Keratinocyte (primary cell): Measurements from ENCODE around the gene GSPT1.
"Not testable (repeated sequence)": the region's sequence is repeated elsewhere in the genome, so short reads cannot be mapped to it uniquely, and the experiment has no call there.

Source experiments
- EZH2 ChIP-seq: IDR thresholded peaks from one replicate; pipeline ENCODE4 v1.6.1; 2012; ENCODE audit warnings: inconsistent platforms, mild to moderate bottlenecking, low read length, moderate library complexity
- TF ChIP-seq, protein P1 (sequence below), 3 experiments: IDR thresholded peaks in 1 of 3; conservative IDR thresholded peaks in 1 of 3; optimal IDR thresholded peaks in 1 of 3; 2 replicates in 2 of 3; 3 replicates in 1 of 3; pipeline versions ENCODE3 to v1.5.1; 2011; ENCODE audit warnings: low read length in 3 of 3, mild to moderate bottlenecking in 3 of 3, moderate library complexity in 2 of 3, control low read depth in 1 of 3, inconsistent platforms in 1 of 3; ENCODE audit not compliant: insufficient read depth in 2 of 3; ENCODE audit errors: extremely low read depth in 1 of 3

DNA sequence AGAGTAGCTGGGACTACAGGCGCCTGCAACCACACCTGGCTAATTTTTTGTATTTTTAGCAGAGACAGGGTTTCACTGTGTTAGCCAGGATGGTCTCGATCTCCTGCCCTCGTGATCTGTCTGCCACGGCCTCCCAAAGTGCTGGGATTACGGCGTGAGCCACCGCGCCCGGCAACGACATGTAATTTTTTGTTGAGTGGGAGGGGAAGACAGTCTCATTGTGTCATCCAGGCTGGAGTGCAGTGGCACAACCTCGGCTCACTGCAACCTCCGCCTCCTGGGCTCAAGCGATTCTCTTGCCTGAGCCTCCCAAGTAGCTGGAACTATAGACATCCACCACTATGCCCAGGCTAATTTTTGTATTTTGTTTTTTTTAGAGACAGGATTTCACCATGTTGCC, 96.8 kb downstream of the GSPT1 start:
- TF ChIP-seq EZH2, result not testable (repeated sequence)
- TF ChIP-seq, protein P1, sequence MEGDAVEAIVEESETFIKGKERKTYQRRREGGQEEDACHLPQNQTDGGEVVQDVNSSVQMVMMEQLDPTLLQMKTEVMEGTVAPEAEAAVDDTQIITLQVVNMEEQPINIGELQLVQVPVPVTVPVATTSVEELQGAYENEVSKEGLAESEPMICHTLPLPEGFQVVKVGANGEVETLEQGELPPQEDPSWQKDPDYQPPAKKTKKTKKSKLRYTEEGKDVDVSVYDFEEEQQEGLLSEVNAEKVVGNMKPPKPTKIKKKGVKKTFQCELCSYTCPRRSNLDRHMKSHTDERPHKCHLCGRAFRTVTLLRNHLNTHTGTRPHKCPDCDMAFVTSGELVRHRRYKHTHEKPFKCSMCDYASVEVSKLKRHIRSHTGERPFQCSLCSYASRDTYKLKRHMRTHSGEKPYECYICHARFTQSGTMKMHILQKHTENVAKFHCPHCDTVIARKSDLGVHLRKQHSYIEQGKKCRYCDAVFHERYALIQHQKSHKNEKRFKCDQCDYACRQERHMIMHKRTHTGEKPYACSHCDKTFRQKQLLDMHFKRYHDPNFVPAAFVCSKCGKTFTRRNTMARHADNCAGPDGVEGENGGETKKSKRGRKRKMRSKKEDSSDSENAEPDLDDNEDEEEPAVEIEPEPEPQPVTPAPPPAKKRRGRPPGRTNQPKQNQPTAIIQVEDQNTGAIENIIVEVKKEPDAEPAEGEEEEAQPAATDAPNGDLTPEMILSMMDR (optimal IDR thresholded peaks at IDR 0.05 in 1 of 3, IDR thresholded peaks at IDR 0.05 in 1 of 3, conservative IDR thresholded peaks at IDR 0.05 in 1 of 3; ENCODE audit: extremely low read depth in 1 of 3, insufficient read depth in 2 of 3, low read length in 3 of 3), result not testable (repeated sequence)
